Epidermal melanocyte (primary cell): ENCODE measurements around the gene TRIM9.

Source experiments
- DNase-seq: peaks from one replicate; pipeline ENCODE4 v3.0.0; 2011; ENCODE audit warnings: low spot score; ENCODE audit not compliant: insufficient read length

Gene TRIM9

DNA sequence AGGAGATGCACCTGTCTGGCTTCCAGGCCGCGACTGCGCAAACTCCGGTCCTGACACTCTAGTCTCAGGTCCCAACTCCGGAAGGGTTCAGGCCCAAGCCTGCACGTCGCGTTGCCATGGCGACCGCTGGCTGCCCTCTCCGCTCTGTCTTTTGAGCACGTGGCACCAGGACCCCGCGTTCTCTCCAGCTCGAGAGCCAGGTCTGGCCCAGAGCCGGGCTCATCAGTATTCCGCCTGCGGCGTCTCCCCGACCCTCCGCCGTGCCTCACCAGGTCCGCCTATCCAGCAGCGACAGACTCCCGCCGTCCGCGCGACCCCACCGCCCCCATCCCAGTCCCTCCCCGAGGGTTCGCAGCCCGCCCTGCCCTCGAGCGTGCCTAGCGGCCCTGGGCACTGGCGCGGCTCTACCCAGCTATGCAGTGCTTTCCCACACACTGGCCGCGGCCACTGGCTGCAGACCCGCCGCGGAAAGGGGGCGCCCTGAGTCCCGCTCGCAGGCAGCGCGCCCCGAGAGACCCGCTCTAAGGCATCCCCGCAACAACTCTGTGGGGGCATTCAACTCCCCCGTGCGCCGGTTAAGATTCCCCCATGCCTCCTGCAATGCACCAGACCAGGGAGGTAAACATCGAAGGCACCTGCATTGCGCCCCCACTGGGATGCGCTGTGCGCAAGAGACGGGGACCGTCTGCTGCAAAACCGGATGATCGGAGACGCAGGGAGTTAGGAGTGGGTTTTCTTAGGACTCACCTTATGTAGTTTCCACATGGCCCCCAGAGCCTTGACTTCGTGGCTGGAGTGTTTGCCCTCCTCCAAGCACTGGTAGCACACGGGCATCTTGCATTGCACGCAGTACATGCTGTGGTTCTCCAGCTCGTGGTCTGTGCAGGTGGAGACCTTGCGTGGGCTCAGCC, 1.3 kb downstream of the TRIM9 start:
- DNase-seq: no peak

DNA sequence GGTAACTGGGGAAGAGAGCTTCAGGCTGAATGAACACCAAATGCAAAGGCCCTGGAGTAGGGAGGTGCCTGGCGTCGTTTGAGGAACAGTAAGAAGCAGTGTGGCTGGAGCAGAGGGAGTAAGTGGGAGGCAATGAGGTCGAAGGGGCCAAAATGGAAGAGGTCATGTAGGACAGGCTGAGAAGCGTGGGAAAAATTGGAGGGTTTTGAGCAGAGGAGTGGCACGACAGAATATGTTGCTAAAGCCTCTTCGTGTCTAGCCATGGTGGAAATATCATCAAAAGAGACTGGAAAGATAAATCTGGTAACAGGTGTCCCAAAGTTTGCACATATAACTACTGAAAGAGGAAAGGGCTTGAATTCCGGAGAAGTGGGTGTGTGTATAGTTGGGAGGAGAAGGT, 1.9 kb downstream of the TRIM9 start:
- no peak for DNase-seq

DNA sequence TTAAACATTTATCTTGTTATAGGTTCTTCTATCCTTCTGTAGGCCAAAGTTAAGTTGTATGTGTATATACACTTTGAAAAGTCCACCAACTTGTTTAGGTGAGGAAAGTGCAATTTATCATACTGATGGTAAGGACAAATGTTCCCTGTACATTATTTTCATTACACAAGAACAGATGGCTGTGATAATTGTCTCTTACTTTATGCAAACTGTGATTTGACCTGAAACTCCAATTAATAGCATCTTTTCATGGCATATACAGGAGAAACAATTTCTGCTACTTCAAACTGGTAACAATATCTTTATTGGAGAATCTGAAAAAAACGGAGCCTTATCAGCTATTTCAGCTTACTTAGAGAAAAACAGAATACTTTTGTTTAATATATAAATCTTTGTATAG, 5.6 kb downstream of the TRIM9 start:
- no peak for DNase-seq

DNA sequence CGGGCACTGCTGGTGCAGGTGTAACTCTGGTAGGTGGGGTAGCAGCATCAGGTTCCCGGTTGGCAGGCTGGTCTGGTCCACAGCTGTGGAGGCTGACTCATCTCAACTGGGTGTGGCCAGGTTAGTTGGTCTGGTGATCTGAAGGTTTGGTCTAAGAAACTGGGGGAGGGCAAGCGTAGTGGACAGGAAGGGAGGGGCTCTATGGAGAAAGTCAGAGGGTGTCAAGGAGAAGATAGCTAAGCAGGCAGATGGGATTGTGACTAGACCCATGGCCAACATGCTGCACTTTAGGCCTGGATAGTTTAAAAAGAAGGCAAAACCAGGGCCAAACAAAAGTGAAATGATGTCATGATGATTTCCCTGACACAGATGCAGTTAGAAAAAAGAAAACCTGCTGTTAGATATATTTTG, 7.9 kb downstream of the TRIM9 start:
- no peak for DNase-seq

DNA sequence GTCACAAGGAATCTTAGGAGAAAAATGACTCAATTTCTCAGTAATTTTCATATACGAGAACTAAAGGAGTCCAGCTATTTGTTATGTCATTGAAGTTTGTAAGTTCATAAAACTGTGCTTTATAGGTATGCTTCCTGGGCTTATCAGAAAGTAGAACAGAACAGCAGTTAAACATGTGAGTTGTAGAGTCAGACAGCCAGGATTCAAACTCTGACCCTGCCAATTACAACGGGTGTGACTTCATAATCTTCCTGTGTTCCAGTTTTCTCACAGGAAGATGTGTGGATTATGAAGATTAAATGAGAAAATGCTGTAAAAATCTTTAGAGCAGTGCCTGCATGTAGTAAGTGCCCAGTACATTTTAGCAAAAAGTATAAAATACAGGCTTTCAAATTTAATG, 8.9 kb downstream of the TRIM9 start:
- DNase-seq: no peak

DNA sequence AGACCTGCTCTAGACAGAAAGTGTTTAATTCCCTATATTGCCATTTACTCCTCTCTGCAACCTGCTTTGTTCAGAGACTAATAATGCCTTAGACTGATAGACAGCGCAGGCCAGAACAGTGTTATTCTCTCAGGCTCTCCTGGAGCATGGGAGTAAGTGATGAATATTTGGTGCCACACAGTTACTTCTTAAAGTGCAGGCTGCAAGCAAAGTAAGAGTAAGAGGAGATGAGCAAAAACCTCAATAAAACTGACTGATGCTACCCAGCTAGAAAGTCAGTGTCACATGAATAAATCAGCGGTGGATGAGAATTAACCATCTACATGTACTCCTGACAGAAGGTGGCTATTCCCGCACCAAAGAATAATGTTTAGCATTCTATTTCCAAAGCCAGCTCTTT, 9.9 kb downstream of the TRIM9 start:
- no peak for DNase-seq

DNA sequence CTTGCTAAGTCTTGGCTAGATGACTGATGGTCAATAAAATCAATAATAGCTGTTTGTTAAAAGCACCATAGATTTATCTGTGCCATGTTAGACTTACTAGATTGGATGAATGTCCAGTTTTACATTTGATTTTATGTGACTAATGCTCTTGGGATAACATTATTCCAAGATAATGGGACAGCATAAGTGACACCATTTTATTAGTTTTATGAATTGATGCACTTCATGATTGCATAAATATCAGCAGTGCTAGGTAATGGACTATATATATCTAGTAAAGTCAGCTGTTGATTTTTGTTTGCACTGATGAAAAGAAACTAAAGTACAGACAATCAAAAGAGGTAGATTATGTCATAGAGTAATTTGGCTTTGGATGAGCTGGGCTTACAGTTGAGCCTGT, 10.4 kb downstream of the TRIM9 start:
- DNase-seq: no peak

DNA sequence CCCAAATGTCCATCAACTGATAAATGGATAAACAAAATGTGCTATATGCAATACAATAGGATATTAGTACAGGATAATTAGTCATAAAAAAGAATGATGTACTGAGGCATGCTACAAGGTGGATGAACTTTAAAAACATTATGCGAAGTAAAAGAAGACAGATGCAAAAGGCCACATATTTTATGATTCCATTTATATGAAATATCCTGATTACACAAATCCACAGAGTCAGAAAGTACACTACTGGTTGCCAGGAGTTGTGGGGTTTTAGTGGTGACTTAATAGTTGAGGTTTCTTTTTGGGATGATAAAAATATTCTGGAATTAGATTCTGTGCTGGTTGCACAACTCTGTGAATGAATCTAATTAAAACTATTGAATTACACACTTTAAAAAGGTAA, 12.6 kb downstream of the TRIM9 start:
- DNase-seq: no peak

DNA sequence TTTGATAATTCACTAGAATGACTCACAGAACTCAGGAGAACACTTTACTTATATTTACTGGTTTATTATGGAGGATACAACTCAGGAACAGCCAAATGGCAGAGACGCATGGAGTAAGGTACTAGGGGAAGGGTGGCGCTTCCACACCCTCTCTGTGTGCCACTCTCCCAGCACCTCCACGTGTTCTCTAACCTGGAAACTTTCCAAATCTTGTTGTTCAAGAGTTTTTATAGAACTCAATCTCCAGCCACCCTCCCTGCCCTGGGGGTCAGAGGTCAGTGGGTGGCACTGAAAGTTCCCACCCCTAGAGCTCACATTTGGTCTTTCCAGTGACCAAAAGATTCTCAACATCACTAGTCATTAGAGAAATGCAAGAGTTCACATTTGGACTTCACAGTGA, 13.2 kb downstream of the TRIM9 start:
- DNase-seq: no peak

DNA sequence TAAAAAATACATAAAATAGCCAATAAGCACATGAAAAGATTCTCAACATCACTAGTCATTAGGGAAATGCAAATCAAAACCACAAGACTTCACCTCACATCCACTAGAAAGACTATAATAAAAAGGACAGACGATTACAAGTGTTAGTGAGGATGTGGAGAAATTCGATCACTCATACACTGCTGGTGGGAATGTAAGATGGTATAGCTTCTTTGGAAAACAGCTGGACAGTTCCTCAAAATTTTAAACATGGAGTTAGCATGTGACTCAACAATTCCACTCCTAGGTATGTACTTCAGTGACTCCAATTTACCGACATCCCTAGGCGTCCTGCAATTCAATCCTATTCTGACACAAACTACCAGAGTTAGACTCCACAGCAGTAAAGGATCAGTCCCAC, 13.7 kb downstream of the TRIM9 start:
- DNase-seq: no peak

DNA sequence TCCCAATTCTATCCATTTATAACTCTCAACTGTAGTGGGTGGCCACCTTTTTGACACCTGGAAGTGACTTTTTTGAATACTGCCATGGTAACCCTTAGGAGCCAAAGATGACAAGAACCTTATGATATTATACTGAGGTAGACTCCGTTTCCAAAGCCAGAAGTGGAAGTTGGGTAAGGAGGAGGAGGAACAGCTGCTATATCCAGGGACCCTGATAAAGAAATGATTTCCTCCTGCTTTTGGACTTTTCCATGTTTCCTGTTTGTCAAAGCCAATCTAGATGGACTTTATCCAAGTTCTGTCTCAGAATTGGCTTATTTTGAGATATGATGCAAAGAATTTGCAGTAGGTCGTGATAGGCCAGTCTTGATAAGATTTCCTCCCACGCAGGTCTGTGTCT, 14.3 kb downstream of the TRIM9 start:
- no peak for DNase-seq

DNA sequence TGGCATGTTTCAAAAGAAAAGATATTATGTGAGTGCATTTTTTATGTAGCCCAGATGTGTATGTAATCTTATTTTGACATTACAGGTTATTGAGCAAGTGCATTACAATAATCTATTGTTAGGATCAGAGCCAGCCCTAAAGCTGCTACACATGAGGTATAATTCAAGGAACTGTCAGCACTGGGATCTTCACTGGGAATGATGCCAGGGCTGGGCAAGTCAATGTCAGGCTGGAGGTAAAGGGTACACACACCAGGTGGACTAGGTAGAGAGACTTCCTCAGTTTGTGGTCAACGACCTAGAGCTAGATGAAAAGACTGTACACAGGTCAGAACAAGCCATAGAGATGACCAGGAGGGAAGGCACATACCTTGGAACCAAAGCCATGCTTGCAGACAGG, 15.4 kb downstream of the TRIM9 start:
- no peak for DNase-seq

DNA sequence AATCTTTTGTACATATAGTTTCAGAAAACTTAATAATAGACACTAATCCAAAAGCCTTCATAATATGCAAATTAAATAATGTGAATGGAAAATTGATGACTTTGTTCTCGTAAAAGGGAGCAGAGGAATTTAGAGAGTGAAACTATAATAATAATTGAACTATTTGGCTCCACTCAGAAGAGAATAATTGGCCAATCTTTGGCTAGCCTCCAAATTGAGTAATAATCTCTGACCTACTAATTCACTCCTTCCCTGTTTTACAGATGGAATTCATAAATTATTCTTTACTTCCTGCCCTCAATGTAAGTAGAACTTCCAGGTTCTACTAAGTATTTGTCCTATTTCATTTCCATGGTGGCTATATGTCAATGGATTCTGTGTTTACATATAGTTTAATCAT, 15.8 kb downstream of the TRIM9 start:
- no peak for DNase-seq

DNA sequence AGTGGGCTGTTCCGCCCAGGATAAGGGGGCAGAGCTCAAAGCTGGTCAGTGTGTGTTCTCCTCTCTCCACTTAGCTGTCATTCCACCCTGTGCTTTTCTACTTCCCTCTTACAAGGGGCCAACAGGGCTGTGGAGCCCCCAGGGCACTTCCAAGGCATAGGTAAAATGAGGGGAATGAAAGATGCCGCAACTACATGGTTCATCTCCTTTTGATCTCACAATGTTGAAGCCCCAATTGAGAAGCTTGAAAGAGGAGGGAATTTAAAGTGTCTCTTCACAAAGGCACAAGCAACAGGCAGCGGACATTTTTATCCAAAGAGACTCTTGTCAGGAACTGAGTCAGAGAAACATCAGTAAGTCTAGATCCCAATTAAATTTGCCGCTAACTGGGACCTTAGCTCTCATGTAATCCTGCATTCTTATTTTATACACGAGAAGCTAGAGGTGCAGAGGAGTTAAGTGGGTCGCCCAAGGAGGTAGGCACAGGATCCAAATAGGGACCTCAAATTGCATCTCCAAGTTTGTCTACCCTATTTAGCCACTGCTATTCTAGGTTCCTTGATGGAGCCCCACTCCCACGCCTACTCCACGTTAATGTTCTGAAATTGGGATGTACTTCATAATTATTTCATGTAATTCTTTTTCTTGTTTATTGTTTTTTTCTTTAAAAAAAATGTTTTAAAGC, 20.1 kb downstream of the TRIM9 start:
- no peak for DNase-seq

DNA sequence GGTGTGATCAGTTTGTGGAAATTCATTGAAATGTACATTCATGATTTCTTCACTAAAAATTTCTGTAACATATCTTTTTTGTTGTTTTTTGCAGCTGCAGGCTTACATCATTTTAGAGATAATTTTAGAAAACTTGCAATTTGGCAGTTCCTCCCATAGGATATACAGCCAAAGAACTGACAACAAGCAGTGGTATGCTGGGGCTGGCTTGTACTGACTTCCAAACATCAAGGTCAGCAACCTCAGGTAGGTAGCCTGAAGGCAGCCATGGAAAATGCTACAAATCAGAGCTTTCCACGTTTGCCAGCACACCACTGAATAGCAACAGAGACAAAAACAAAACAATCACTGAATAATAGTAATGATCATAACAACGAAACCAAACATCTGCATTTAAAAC, 21.2 kb downstream of the TRIM9 start:
- no peak for DNase-seq

DNA sequence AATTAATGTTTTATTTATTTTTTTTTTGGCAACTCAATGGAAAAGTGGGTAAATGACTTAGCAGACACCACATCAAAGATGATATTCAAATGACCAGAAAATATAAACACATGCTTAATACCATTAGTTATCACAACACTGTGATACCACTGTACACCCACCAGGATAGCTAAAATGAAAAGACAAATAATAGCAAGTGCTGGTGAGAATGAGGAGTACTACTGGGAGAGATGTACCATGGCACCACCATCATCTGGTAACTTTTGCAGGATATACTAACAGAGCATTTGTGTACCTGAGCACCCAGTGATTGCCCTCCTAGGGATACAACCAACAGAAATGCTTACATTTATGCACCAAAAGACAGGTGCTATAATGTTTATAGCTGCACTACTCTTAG, 21.9 kb downstream of the TRIM9 start:
- DNase-seq: no peak

DNA sequence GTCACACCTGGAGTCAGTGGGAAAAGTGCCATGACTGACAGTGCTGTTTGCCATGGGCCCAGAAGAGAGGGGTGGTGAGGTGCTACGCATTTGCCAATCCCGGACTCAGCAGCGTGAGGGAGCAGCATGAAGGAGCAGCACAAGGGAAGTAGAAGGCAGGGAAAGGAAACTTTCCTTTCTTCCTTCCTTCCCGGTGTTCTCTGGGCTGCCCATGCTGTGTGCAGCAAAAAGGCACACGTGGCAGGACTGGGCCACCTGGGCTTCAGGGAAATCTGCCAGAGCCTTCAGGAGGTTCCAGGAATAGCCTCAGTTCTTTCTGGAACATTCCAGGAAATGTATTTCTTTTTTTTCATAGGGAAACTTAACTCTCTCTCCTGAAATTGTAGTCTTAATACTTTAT, 23.0 kb downstream of the TRIM9 start:
- no peak for DNase-seq

DNA sequence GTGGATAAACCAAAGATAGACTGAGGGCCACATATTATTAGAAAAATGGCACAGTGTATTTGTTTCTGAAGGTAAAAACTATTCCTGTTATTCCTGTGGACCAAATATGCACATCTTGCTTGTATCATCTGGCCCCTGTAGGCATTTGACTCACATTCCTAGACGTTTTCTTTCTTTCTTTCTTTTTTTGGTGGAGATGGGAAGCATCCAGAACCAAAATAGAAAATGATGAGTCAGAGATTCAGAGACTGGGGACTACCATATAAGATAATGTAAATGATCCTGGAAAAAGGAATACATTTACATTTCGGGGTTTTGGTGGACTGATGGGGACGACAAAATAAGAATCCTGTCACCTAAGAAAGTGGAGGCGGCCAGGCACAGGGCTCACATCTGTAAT, 24.2 kb downstream of the TRIM9 start:
- no peak for DNase-seq

DNA sequence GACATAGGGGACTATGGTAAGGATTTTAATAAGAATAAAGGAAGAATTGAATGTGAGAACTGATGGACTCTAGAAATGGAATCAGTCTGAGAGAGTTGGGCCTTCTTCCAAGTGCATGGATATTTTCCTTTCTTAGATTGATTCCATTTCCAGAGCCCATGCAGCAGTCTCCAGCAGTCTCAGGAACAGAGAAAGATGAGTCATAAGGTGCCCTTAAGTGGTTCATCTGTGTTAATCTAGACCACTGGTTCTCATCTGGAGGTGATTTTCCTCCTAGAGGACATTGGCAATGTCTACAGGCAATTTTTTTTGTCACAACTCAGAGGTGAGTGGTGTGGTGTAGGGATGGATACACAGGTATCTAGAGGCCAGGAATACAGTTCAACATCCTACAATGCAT, 25.9 kb downstream of the TRIM9 start:
- DNase-seq: no peak

DNA sequence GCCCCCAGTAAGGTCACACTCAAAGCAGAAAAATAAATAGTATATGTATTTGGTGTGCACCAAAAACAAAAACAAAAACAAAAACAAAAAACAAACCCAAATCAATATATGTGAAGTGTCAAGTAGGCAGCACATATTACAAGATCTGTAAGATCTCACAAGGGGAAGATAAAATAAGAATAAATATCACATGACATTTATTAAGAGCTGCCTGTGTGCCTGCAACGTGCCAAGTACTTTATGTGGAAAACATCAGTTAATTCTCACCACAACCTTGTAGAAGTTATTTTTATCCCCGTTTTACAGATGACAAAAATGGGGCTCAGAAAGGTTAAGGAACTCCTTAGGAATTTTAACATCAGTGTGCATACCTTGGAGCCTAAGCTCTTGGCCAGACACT, 26.6 kb downstream of the TRIM9 start:
- no peak for DNase-seq

DNA sequence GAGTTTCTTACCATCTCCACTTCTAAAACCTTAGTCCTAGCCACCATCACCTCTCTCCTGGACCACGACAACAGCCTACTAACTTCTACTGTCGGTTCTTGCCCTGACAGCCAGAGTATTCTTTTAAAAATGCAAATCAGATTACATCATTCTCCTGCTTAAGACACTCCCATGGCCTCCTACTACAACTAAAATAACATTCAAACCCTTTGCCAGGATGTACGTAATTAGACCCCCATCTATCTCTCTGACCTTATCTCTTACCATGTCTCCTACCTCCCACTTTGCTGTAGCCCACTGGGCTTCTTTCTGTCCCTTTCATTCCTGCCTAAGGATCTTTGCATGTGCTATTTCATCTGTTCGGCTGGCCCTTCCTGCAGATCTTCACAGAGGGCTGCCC, 27.6 kb downstream of the TRIM9 start:
- DNase-seq: no peak

DNA sequence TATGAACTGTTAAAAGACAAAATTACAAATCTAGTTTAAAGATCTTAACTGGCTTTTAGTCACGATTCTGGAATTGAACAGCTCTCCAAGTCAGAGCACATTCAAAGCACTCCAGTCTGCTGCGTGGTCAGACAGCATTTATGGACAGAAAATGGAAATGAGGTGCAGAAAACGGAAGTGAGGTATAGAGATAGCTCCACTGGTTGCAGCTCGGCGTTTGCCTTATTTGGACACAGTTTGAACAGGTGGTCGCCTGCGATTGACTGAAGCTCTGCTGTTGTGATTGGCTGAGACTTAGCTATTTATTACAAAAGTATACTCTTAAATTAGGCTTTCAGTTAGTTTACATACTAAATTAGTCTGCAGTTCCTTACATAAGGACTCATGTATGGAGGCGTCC, 28.3 kb downstream of the TRIM9 start:
- no peak for DNase-seq

DNA sequence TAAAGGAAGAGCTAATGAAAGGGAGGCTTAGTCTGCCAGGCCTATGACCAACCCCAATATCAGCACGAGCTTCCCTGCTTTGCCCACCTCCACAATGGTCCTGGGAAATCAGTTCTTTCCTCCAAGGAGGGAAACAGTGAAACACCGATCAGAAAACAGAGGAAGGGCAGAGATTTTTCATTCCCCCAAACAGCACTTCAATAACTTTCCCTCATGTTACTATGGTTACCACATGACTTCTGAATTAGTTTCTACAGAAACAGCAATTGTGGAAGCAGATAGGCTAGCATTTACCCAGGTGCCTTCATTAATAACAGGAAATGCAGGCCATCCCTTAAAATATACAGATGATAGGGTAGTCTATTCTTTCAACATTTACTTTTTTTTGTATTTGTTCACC, 35.9 kb downstream of the TRIM9 start:
- DNase-seq: no peak
